WERI-Rb-1 (cell line): ENCODE results near the gene GPR65.

Source experiments
- DNase-seq: peaks from one replicate; pipeline ENCODE4 v3.0.0-alpha.2; 2020
- H3K27ac ChIP-seq: fragments of 250-450 bp; sonication (Bioruptor Pico); 2 replicates; pipeline ENCODE4 v1.5.1; 2020; ENCODE audit warnings: mild to moderate bottlenecking, moderate library complexity
- H3K27me3 ChIP-seq: fragments of 250-450 bp; sonication (Bioruptor Pico); 2 replicates; pipeline ENCODE4 v1.5.1; 2021; ENCODE audit warnings: mild to moderate bottlenecking, low read depth, moderate library complexity; ENCODE audit not compliant: insufficient read depth, severe bottlenecking
- H3K36me3 ChIP-seq: fragments of 250-450 bp; sonication (Bioruptor Pico); 2 replicates; pipeline ENCODE4 v1.5.1; 2020; ENCODE audit warnings: mild to moderate bottlenecking, moderate library complexity
- H3K4me3 ChIP-seq: 2 replicates; pipeline ENCODE4 v1.5.1; 2011; ENCODE audit warnings: low read depth, mild to moderate bottlenecking, control low read depth, low read length
- H3K9me3 ChIP-seq: fragments of 250-450 bp; sonication (Bioruptor Pico); 2 replicates; pipeline ENCODE4 v1.5.1; 2021; ENCODE audit warnings: mild to moderate bottlenecking, moderate library complexity; ENCODE audit not compliant: severe bottlenecking
- CTCF ChIP-seq: IDR thresholded peaks from 2 replicates; pipeline ENCODE4 v1.5.1; 2011; ENCODE audit warnings: low read depth, mild to moderate bottlenecking, control low read depth, inconsistent platforms, low read length

Gene GPR65, protein sequence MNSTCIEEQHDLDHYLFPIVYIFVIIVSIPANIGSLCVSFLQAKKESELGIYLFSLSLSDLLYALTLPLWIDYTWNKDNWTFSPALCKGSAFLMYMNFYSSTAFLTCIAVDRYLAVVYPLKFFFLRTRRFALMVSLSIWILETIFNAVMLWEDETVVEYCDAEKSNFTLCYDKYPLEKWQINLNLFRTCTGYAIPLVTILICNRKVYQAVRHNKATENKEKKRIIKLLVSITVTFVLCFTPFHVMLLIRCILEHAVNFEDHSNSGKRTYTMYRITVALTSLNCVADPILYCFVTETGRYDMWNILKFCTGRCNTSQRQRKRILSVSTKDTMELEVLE

DNA sequence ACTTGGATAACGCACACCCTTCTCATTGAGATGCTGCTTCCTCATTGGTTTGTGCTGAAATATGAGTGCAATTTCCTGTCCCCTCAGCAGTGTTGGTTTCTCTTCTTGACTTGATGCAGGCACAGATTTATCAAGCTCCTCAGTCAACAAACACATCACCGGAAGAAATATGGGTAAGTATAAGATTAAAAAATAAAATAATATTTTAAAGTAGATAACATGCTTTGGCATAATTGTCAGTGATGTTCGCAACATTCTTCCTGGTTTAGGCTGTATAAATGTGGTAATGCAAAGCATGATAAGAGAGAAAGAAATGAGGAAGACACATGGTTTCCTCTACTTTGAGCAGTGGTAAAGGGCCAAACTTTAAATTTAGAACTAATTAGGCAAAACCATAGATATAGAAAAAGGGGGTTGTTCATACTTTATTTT is at the start of gene GPR65:
TSS of gene GPR65 (plus strand) at position 86 of the 432 bp plus-strand sequence. CDS start 5,713 bp downstream, outside the sequence.
- TF ChIP-seq CTCF = no peak
- no peak within 1 kb of the TSS for H3K4me3 ChIP-seq

GRCh38 chr14:87955501-87955900 is 49.4 kb upstream of the GPR65 start:
- Histone ChIP-seq H3K27ac (no peak overlapping the region), H3K27me3 (no peaks in the 10 kb centered on the region), H3K4me3 (no peak overlapping the region), H3K36me3 (no peaks in the 10 kb centered on the region), H3K9me3 (no peaks in the 10 kb centered on the region)
- no peak for TF ChIP-seq CTCF
- no peak for DNase-seq

More for the DNA sequence above, at the start of gene GPR65:
- no peaks in the 10 kb centered on the region for H3K9me3 ChIP-seq
- no peaks in the 10 kb centered on the region for H3K27me3 ChIP-seq
- no peak within 1 kb of the TSS for H3K27ac ChIP-seq
- H3K36me3 ChIP-seq = no peaks in the 10 kb centered on the region
- no peak for DNase-seq

GRCh38 chr14:87960013-87960787 is 44.7 kb upstream of the GPR65 start:
- DNase-seq = no peak
- no peak for TF ChIP-seq CTCF
- no peak overlapping the region for H3K27ac ChIP-seq
- no peaks in the 10 kb centered on the region for H3K27me3 ChIP-seq
- no peaks in the 10 kb centered on the region for H3K9me3 ChIP-seq
- H3K36me3 ChIP-seq = no peaks in the 10 kb centered on the region
- no peak overlapping the region for H3K4me3 ChIP-seq

GRCh38 chr14:87961246-87961645 is 43.7 kb upstream of the GPR65 start:
- DNase-seq = no peak
- Histone ChIP-seq H3K27ac (no peak overlapping the region), H3K36me3 (no peaks in the 10 kb centered on the region), H3K4me3 (no peak overlapping the region), H3K9me3 (no peaks in the 10 kb centered on the region), H3K27me3 (no peaks in the 10 kb centered on the region)
- no peak for TF ChIP-seq CTCF

- Histone ChIP-seq H3K9me3 (no peaks in the 10 kb centered on the region), H3K36me3 (no peaks in the 10 kb centered on the region), H3K4me3 (no peak overlapping the region), H3K27ac (no peak overlapping the region), H3K27me3 (no peaks in the 10 kb centered on the region)
- TF ChIP-seq CTCF = no peak
- no peak for DNase-seq
These were observed 38.1 kb upstream of the GPR65 start for GRCh38 chr14:87966816-87967215.
